ENCODE results near the gene ZFHX3.

ZFHX3 gene

DNA sequence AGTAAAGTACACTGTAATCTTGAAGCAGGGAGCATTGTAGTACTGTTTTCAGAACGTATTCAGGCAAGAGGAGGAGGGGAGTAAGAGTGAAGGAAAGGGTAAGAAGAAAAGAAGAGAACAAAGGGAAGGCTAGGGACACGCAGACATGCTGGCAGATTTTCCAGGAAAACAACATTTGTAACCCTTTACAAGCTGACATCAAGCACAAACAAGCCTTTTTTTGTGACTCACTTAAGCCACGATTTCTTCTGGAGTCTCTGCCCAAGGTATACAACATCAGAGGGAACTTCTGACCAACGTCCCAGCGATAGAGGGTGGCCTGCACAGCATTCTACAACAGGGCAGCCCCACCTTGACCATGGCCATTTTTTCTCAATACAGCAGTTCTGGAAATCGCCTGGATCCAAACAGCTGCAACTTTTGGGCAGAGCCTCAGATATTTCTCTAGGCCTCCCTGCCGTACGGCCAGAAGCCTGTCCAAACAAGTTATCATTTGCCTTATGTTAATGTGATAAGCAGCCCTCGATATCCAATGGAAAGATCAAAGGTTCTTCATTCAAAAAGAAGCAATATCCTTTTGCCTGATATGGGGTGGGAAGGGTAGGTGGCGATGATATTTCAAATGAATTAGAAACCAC, 247.3 kb downstream of the ZFHX3 start:
- no peak for DNase-seq (ENCODE audit: low read depth, low spot score)

DNA sequence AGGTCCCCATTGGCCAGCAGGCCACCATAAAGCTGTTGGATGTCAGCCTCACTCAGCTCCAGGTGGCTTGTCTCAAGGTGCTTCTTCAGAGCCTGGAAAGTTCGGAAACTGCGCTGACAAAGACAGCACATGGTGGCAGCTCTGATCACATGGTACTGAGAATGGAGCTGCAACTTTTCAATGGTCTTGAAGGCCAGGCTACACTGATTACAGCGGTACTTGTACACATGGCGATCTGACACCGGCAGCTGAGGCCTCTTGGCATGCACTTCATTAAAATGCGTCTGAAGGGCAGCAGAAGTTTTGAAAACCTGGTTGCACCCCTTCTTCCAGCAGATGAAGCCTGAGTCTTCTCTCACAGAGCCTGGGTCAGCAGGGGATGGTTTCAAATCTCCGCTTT, 249.7 kb downstream of the ZFHX3 start:
- no peak for DNase-seq (ENCODE audit: low read depth, low spot score)

DNA sequence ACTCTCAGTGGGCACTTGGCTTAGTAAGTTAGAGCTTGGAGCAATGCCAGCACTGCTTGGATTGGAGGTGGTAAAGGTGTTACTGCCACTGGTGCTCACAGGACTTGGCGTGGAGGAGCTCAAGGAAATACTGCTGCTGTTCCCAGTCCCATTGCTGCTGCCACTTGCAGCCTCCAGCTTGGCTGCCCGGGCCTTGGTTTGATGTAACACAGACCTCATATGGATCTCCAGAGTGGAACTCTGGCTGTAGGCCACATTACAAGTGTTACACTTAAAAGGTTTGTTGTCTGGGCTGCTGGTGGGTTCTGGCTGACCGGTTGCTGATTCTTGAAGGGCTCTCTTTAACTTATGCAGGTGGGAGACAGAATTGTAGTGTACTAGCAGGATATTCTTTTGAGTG, 250.3 kb downstream of the ZFHX3 start:
- DNase-seq (ENCODE audit: low read depth, low spot score) = no peak

DNA sequence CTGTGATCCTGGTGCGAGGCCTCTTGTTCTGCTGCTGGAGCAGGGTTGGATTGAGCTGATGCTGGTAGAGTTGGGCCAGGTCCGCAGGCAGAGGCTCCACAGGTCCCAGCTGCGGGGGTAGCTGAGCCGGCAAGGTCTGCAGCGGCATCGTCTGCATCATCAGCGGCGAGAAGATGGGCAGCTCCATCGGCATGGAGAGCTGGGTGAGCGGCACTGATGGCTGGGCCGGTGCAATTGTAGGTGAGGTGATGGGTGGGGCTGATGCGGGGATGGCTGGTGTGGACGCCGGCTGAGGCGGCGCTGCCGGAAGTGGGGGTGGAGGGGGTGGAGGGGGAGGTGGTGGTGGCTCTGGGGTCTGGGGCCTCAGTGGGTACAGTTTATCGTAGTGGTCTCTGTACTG, 251.7 kb downstream of the ZFHX3 start:
- no peak for DNase-seq (ENCODE audit: low read depth, low spot score)

DNA sequence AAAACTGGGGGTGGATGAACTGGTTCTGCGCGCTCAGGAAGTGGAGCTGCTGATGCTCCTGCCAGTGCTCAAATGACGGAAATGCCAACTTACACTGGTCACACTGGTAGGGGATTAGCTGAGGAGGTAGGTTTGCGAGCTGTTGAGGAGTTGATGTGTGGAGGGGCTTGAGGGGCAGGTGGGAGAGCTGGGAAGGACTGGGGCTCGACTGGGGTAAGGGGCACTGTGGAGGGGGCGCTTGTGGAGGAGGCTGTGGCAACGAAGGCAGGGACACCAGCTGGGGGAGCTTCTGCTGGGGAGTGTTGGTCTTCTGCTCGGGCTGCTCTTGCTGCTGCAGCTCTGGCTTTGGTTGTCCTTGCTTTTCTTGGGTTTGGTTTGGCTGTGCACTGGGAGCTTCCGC, 252.9 kb downstream of the ZFHX3 start:
- DNase-seq (ENCODE audit: low read depth, low spot score) = no peak

DNA sequence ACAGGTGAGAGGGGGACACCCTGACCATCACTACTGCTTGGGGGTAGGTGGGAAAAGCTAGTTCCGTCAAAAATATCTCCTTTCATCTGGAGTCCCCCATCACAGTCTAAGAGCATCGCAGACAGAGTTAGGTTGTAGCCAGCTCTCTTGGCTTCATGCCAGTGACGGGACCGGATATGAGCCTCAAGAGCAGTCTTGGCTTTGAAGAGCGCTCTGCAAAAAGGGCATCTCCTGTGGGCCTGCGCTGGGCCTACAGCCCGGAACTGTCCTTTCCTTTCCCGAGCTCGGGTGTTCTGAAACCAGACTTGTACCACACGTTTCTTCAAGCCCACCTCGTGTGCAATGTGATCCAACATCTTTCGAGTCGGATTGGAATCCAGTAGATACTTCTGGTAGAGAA, 253.6 kb downstream of the ZFHX3 start:
- DNase-seq (ENCODE audit: low read depth, low spot score) = no peak

DNA sequence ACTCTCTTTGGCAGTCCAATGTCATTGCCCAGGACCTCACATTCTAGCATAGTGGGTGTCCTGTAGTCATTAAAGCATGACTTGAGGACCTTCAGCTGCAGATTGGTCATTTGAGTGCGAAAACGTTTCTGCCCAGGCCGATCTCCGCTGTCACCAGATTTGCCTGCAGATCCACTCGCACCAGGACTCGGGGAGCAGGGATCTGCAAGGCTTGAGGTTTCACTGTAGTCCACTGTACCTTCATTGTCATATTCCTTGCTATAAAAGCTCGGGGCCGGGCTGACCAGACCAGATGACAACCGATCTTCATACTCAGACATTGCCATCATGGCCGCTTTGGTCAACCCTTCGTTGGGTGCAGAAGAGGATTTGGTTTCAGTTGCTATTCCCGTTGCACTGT, 254.2 kb downstream of the ZFHX3 start:
- no peak for DNase-seq (ENCODE audit: low read depth, low spot score)

DNA sequence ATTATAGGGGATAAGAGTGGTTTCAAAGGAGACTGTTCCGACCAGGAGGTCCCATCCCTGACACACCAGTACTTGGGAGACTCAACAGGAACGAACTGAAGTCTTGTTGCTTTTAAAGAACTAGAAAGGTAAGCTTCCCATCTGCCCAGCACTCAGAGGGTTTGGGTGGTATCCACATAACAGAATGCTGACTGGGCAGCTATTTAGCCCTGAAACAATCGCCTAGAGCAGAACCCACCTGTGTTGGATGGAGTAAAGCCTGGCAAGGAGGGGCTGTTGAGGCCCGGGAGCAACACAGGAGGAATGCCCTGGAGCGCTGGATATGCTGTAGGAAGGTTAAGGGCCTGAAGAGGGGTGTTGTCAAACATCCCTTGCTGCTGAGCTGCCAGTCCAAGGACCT, 254.9 kb downstream of the ZFHX3 start:
- no peak for DNase-seq (ENCODE audit: low read depth, low spot score)

DNA sequence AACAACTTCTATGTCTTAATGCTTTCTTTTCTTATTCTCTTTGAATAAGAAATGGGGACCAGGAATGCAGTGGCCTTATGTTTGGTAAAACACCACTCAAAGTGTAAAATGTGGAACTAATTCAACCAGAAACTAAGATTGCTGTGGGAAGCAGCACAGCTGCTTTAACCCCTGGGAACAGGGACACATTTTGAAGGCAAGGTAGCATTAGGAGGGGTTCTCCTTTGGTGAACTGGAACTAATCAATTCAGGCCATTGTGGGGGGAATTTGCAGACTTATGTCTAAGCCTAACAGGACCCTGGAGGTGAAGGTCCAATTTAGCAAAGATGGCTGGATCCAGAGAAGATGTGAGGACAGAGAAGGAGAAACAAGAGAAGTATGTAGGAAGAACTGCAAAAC, 256.1 kb downstream of the ZFHX3 start:
- DNase-seq (ENCODE audit: low read depth, low spot score) = no peak

DNA sequence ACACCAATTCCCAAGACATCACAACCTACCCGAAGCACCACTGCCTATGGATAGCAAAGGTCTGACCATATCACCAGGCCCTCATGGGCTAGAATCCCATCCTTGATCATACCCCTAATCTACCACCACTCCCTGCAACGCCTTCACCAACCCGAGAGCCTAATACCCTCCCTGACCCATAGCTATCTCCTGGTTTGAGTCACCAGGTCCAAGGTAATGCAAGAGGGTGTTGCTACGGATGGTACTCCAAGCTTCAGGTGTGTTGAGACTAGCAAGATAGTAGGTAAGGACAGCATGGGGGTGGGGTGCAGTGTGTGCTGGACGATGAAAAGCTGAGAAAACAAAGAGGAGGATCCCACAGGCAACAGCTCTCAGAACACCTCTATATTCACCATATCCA, 258.0 kb downstream of the ZFHX3 start:
- no peak for DNase-seq (ENCODE audit: low read depth, low spot score)

DNA sequence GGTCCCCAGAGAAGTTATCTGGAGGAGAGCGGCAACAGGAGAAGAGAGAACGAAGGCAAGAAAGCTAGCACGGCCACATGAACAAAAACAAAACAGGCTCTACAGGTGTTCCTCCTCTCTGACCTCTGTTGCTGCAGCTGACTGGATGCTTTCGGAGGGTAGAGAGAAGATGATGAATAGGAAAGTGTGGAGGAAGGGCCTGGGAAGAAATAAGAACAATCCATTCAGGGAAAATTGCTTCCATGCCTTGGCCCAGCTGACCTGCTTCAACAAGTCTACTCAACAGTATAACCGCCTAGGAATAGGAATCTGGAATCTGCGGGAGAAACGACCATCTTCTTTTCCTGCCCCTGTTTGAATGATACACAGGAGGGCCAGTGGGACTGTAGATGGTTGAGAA, 258.5 kb downstream of the ZFHX3 start:
- DNase-seq (ENCODE audit: low read depth, low spot score) = no peak

DNA sequence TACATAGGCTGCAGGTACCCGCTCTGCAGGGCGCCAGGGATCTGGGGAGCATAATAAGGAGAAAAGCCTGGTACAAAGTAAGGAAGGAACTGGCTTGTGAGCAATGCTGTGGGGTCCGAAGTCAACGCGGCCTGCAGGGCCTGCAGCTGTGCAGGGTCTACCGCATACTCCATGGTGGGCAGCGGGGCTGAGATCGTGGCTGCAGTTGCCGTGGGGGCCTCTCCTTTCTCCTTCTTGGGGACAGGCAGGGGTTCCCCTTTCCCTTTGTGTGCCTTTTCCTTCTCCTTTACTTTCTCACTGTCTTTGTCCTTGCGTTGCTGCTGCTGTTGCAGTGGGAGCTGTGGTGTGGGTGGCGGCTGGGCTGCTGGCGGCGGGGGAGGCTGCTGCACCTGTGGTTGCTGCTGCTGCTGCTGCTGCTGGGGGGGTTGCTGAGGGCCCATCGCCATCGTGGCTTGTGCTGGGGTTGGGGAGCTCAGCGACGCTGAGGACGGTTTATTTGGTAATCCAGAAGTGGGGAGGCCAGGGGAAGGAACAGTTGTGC, 259.6 kb downstream of the ZFHX3 start:
- DNase-seq (ENCODE audit: low read depth, low spot score) = no peak

DNA sequence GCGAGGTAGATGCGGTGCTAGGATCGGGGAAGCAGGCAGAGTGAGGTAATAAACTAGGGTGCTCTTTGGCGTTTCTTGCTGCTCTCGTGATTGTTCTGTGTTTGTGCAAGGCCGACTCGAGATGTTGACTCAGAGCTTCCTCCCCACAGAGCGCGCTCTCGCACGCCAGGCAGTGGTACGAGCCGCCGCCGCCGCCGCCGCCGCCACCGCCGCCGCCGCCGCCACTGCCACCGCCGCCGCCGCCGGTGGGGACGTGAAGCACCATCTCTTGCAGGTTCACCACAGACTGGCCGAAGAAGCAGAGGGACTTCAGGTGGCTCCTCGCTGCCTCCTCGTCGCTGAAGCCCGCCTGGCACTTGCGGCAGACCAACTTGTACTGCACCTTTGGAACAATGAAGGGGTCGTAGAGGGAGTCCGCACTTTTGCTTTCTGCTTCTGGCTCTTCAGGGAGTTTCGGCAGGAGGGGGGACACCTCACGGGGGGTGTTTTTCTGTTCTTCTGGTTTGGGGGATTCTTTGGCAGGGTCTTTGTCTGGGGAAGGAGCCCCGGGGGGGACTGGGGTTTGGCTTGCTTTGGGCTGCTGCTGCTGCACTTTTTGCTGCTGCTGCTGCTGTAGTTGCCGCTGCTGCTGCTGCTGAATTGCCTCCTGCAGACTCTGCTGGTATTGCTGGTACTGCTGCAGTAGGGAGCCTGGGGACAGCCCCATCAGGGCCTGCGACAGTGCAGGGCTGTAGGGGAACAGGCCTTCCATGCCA, 260.2 kb downstream of the ZFHX3 start:
- peak; percentile 44 for DNase-seq (ENCODE audit: low read depth, low spot score)

DNA sequence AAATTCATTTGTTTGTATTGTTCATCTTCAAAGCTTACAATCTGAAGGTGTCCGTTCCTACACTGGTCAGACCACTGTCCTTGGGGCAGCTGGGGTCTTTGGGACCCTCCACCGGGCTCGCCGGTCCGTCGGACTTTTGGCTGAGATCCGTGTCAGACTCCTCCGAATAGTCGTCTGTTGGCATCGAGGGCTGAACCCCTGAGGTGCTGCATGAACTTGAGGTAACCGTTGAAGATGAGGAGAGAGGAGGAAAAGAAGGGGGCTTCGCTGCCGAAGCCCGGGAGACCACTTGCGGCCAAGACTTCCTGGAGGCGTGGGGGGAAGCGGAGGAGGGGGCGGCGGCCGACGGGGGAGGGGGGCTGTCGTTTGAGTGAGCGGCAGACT, 260.8 kb downstream of the ZFHX3 start:
- DNase-seq (ENCODE audit: low read depth, low spot score) = no peak

DNA sequence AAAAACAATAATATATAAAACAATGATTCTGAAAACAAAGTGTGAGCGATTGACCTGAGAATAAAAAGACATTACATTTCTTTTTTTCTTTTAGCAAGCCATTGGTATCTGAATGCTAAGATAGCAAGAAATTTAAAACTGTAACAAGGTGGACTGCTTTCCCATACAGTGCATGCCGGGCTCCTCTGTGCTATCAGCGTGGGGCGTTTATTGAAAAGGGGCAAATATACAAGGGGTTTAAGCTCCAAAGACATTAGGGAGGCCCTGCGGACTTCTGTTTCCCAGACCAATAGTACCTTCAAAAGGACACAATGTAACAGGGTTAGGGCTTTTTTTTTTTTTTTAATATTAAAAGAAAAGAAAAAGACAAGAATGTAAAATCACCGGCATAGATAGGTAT, 261.3 kb downstream of the ZFHX3 start:
- DNase-seq (ENCODE audit: low read depth, low spot score) = no peak

DNA sequence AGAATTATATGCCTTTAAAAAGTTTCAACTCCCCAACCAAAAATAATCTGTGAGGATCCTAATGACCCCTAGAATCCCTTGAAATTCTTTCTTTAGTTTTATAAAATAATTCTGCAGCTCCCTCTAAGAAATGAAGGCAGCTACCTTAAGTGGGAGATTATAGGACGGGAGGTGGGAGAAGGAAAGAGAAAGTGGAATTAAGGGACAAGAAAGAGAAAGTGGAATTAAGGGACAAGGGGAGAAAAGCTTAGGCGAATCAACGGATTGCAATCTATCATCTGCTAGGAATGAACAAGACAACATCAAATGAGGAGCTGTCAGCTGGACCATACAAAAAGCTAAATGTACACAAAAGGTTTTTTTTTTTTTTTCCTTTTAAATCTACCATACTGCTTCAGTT, 262.0 kb downstream of the ZFHX3 start:
- no peak for DNase-seq (ENCODE audit: low read depth, low spot score)

DNA sequence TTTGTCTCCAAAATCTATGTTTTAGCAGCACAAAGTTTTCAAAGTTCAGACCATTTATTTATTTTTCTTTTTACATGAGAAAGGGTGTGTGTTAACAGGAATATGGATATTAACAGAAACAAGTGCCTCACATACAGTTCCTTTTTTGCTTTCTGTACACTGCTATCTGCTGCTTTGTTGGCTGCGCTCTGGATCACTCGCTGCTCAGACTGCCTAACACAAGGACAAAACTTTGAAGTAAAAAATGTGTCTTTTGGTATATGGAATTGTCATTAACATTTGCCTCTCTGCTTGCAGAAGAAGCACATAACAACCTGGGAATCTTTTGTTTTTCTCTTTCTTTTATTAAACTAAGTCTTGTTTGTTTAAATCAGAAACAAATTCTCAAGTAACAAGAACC, 262.8 kb downstream of the ZFHX3 start:
- DNase-seq (ENCODE audit: low read depth, low spot score) = no peak

DNA sequence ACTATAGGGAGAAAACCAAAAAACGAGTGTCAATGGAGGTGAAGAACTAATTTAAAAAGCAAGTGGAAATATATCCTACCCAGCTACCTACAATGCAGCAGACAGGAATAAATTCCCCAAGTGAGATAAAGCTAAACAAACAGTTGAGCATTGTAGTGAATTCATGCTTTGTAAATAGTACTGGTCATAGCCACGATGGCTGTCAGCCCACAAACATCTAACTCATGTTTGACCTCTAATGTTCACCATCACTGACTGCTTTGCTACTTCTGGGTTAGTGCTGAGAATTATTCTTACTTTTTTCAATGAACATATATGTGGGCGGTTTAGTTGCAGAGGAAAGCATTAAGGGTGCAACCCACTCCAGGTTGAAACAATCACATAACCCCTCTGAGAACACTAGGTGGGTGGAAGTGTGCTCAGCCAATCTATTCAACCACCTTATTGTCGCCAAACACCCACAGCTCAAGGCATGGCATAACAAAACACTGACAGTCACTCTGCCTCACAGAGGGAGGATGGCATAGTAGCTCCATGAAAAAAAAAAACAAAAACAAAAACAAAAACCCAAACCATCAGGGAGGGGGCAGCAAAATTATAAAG, 264.1 kb downstream of the ZFHX3 start:
- DNase-seq (ENCODE audit: low read depth, low spot score) = no peak

DNA sequence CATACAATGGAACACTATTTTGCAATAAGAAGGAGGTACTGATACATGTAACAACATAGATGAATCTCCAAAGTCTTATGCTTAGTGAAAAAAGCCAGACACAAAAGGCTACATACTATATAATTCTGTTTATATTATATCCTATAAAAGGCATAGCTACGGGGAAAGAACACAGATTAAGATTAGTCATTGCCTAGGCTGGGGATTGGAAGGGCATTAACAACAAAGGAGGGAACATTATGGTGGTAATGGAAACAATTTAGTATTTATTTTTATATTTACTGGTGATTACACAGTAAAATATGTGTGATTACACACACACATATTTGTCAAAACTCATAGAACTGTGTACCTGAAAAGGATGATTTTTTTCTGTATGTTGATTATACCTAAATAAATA, 278.1 kb downstream of the ZFHX3 start:
- DNase-seq (ENCODE audit: low read depth, low spot score) = no peak

DNA sequence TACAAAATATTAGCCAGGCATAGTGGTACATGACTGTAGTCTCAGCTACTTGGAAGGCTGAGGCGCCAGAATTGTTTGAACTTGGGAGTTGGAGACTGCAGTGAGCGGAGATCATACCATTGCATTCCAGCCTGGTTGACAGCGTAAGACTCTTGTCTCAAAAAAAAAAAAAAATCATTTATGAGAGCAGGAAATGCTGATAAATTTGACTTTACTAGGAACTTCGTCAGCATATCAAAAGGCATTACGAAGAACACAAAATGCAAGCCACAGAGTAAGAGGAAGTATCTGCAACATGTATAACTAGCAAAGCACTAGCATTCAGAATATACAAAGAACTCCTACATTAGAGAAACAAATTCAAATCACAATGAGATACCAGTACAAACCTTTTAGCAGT, 279.3 kb downstream of the ZFHX3 start:
- no peak for DNase-seq (ENCODE audit: low read depth, low spot score)

DNA sequence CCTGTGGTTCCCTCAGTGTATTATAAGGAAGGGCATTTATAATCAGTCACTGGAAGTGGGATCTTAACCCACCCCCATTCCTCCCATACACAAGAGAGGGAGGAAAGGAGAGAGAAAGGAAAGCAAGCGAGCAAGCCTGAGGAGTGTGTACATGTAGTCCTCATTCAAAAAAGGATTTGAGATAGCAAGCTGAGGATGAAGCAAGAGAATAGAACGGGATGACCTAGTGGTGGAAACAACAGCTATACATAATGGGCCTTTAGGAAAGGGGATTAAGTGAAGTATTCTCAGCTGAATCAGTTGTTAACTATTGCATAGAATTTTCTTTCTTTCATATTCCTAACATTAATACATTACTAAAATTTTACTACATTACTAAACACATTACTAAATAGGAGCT, 281.4 kb downstream of the ZFHX3 start:
- no peak for DNase-seq (ENCODE audit: low read depth, low spot score)

DNA sequence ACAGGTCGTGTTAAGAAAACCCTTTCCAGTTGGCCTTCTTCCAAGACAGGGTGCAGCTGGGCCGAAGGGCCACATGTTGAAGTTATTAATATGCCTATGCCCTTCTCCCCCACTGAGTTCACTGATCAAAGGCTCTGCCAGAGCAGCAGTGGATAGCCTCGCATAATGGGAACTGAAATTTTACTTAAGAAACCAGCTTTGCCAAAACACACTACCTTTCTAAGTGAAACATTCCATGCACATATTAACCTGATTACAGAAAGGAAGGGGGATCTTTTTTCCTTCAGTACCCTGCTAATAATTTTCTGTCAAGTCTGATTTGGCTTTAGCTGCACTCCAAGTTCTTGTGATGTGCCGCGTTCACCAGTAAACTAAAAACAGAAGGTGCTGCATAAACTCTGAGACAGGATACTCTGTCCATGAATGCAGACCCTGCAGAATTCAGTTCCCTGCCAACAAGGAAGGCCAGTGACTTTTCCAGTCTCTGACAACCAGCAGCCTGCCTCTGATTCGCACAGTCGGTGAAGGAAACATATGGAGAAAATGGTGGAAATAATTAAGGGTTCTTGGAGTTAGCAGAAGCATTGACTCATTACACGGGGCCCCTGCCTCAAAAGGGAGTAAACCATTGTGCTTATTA, 283.8 kb downstream of the ZFHX3 start:
- DNase-seq (ENCODE audit: low read depth, low spot score) = no peak

DNA sequence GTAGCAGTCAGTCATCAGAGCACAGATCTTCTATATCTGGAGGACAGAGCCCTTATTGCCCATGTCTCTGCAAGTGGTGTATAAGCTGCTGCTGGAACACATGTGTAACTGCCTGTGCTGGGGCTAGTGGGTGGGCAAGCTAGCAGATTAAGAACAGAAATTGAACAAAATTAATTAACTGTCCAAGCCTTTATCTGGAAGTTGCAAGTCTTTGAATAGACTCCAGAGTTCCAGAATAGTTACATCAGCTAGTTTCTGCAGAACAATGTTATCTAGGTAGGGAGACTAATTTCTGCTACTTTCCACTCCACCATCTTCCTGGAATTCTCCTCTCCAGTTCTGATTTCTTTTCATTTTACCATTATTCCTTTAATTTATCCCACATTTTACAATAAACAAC, 287.3 kb downstream of the ZFHX3 start:
- DNase-seq (ENCODE audit: low read depth, low spot score) = no peak
